ENCODE data around the gene ALAS1.
"Not testable (repeated sequence)": the region's sequence is repeated elsewhere in the genome, so short reads cannot be mapped to it uniquely, and the experiment has no call there.

ALAS1 gene

GRCh38 chr3:52197842-52198625, at the start of gene ALAS1:
Gene ALAS1 (plus strand): TSS chr3:52198160. CDS start chr3:52199242, 1,082 bp downstream.
- DNase-seq (ENCODE audit: low spot score in 2 of 2), result peak; percentile 86 to 95
- no peaks in the 10 kb centered on the region for H3K9me3 ChIP-seq
- in situ Hi-C loops (cut with MboI; ENCODE audit: low sequenced_read_pairs), result no loop called here
- H3K36me3 ChIP-seq (replicated peaks), result peaks cover 40% of the 10 kb centered on the region
- peaks cover 8% of the 10 kb centered on the region for H3K4me1 ChIP-seq
- H3K4me3 ChIP-seq, result peak within 1 kb of the TSS; percentile 73
- H3K27me3 ChIP-seq (ENCODE audit: low read depth), result no peaks in the 10 kb centered on the region

- no peak for DNase-seq (ENCODE audit: low spot score in 2 of 2)
- in situ Hi-C loops (cut with MboI; ENCODE audit: low sequenced_read_pairs), result no loop called here
- Histone ChIP-seq H3K4me1 (no peaks in the 10 kb centered on the region), H3K27me3 (ENCODE audit: low read depth) (no peaks in the 10 kb centered on the region), H3K9me3 (no peaks in the 10 kb centered on the region), H3K36me3 (replicated peaks) (peaks cover 54% of the 10 kb centered on the region), H3K4me3 (no peak overlapping the region)
Measured at GRCh38 chr3:52149021-52149420, 48.9 kb upstream of the ALAS1 start.

- DNase-seq (ENCODE audit: low spot score in 2 of 2), result no peak
- Histone ChIP-seq H3K27me3 (ENCODE audit: low read depth) (no peaks in the 10 kb centered on the region), H3K4me3 (no peak overlapping the region), H3K9me3 (no peaks in the 10 kb centered on the region), H3K36me3 (replicated peaks) (peaks cover 50% of the 10 kb centered on the region), H3K4me1 (no peaks in the 10 kb centered on the region)
- in situ Hi-C loops (cut with MboI; ENCODE audit: low sequenced_read_pairs), result no loop called here
Measured at GRCh38 chr3:52149726-52150125, 48.2 kb upstream of the ALAS1 start.

- Histone ChIP-seq H3K4me3 (no peak overlapping the region), H3K4me1 (peaks cover 4% of the 10 kb centered on the region; the same call in 1 of the 2 replicates), H3K27me3 (ENCODE audit: low read depth) (no peaks in the 10 kb centered on the region), H3K36me3 (replicated peaks) (peaks cover 44% of the 10 kb centered on the region), H3K9me3 (no peaks in the 10 kb centered on the region)
- in situ Hi-C loops (cut with MboI; ENCODE audit: low sequenced_read_pairs), result no loop called here
- DNase-seq (ENCODE audit: low spot score in 2 of 2), result no peak
Measured at GRCh38 chr3:52150357-52150756, 47.6 kb upstream of the ALAS1 start.

- Histone ChIP-seq H3K4me1 (peaks cover 6% of the 10 kb centered on the region; the same call in 1 of the 2 replicates), H3K27me3 (ENCODE audit: low read depth) (no peaks in the 10 kb centered on the region), H3K4me3 (no peak overlapping the region), H3K9me3 (no peaks in the 10 kb centered on the region), H3K36me3 (replicated peaks) (peaks cover 39% of the 10 kb centered on the region)
- in situ Hi-C loops (cut with MboI; ENCODE audit: low sequenced_read_pairs), result no loop called here
- no peak for DNase-seq (ENCODE audit: low spot score in 2 of 2)
Measured at GRCh38 chr3:52150860-52151259, 47.1 kb upstream of the ALAS1 start.

- in situ Hi-C loops (cut with MboI; ENCODE audit: low sequenced_read_pairs); H3K4me1 ChIP-seq: not testable (repeated sequence)
Measured at GRCh38 chr3:52151991-52152390, 46.0 kb upstream of the ALAS1 start.

GRCh38 chr3:52153389-52154096, 44.4 kb upstream of the ALAS1 start:
- Histone ChIP-seq H3K9me3 (no peaks in the 10 kb centered on the region), H3K4me3 (peak overlapping the region; percentile 75), H3K36me3 (replicated peaks) (peaks cover 24% of the 10 kb centered on the region), H3K27me3 (ENCODE audit: low read depth) (no peaks in the 10 kb centered on the region), H3K4me1 (peaks cover 6% of the 10 kb centered on the region)
- DNase-seq (ENCODE audit: low spot score in 2 of 2), result peak; percentile 23 to 63
- in situ Hi-C loops (cut with MboI; ENCODE audit: low sequenced_read_pairs), result no loop called here

More at GRCh38 chr3:52151991-52152390, 46.0 kb upstream of the ALAS1 start:
- not testable (repeated sequence) for H3K27me3 ChIP-seq (ENCODE audit: low read depth); H3K9me3 ChIP-seq; H3K4me3 ChIP-seq; DNase-seq (ENCODE audit: low spot score in 2 of 2)
- peaks cover 27% of the 10 kb centered on the region for H3K36me3 ChIP-seq (replicated peaks)

GRCh38 chr3:52154135-52155094, 43.5 kb upstream of the ALAS1 start, which contains the start of gene POC1A:
Gene POC1A (minus strand): TSS chr3:52154423. CDS start chr3:52154372, 51 bp downstream.
- peak within 1 kb of the TSS; percentile 75 for H3K4me3 ChIP-seq
- peaks cover 6% of the 10 kb centered on the region for H3K4me1 ChIP-seq
- peak; percentile 96 to 98 for DNase-seq (ENCODE audit: low spot score in 2 of 2)
- in situ Hi-C loops (cut with MboI; ENCODE audit: low sequenced_read_pairs), result no loop called here
- H3K9me3 ChIP-seq, result no peaks in the 10 kb centered on the region
- peaks cover 15% of the 10 kb centered on the region for H3K36me3 ChIP-seq (replicated peaks)
- no peaks in the 10 kb centered on the region for H3K27me3 ChIP-seq (ENCODE audit: low read depth)

- Histone ChIP-seq H3K27me3 (ENCODE audit: low read depth) (no peaks in the 10 kb centered on the region), H3K9me3 (no peaks in the 10 kb centered on the region), H3K4me3 (no peak overlapping the region), H3K36me3 (replicated peaks) (no peaks in the 10 kb centered on the region), H3K4me1 (peaks cover 6% of the 10 kb centered on the region)
- in situ Hi-C loops (cut with MboI; ENCODE audit: low sequenced_read_pairs), result no loop called here
- DNase-seq (ENCODE audit: low spot score in 2 of 2), result no peak
Measured at GRCh38 chr3:52155912-52156311, 42.0 kb upstream of the ALAS1 start.

GRCh38 chr3:52159503-52159902, 38.5 kb upstream of the ALAS1 start:
- in situ Hi-C loops (cut with MboI; ENCODE audit: low sequenced_read_pairs), result no loop called here
- no peak for DNase-seq (ENCODE audit: low spot score in 2 of 2)

GRCh38 chr3:52162250-52162872, 35.6 kb upstream of the ALAS1 start:
- Histone ChIP-seq H3K4me1 (no peaks in the 10 kb centered on the region; the same call in 1 of the 2 replicates), H3K36me3 (replicated peaks) (no peaks in the 10 kb centered on the region), H3K9me3 (no peaks in the 10 kb centered on the region), H3K27me3 (ENCODE audit: low read depth) (no peaks in the 10 kb centered on the region), H3K4me3 (no peak overlapping the region)
- in situ Hi-C loops (cut with MboI; ENCODE audit: low sequenced_read_pairs), result no loop called here
- no peak for DNase-seq (ENCODE audit: low spot score in 2 of 2)

More at GRCh38 chr3:52159503-52159902, 38.5 kb upstream of the ALAS1 start:
- H3K9me3 ChIP-seq, result no peaks in the 10 kb centered on the region
- peaks cover 6% of the 10 kb centered on the region for H3K4me1 ChIP-seq
- no peaks in the 10 kb centered on the region for H3K36me3 ChIP-seq (replicated peaks)
- no peak overlapping the region for H3K4me3 ChIP-seq
- no peaks in the 10 kb centered on the region for H3K27me3 ChIP-seq (ENCODE audit: low read depth)

- H3K4me1 ChIP-seq, result no peaks in the 10 kb centered on the region
- in situ Hi-C loops (cut with MboI; ENCODE audit: low sequenced_read_pairs), result no loop called here
- H3K9me3 ChIP-seq, result no peaks in the 10 kb centered on the region
- H3K4me3 ChIP-seq, result no peak overlapping the region
- no peaks in the 10 kb centered on the region for H3K36me3 ChIP-seq (replicated peaks)
- no peaks in the 10 kb centered on the region for H3K27me3 ChIP-seq (ENCODE audit: low read depth)
- no peak for DNase-seq (ENCODE audit: low spot score in 2 of 2)
Measured at GRCh38 chr3:52167240-52167639, 30.7 kb upstream of the ALAS1 start.

- in situ Hi-C loops (cut with MboI; ENCODE audit: low sequenced_read_pairs), result not testable (repeated sequence)
Measured at GRCh38 chr3:52170217-52170616, 27.7 kb upstream of the ALAS1 start.

More at GRCh38 chr3:52170217-52170616, 27.7 kb upstream of the ALAS1 start:
- H3K36me3 ChIP-seq (replicated peaks); DNase-seq (ENCODE audit: low spot score in 2 of 2); H3K9me3 ChIP-seq; H3K4me3 ChIP-seq; H3K4me1 ChIP-seq; H3K27me3 ChIP-seq (ENCODE audit: low read depth): not testable (repeated sequence)

Measured in HAP-1 (cell line).